Measurements from ENCODE around the gene FUT1.
"Not testable (repeated sequence)": the region's sequence is repeated elsewhere in the genome, so short reads cannot be mapped to it uniquely, and the experiment has no call there.

FUT1 gene

GRCh38 chr19:48752496-48753365 is at the start of gene FUT1:
FUT1 (minus strand) TSS chr19:48752641; CDS start chr19:48751281, 1,360 bp downstream.
- DNase-seq (ENCODE audit: low spot score), result no peak

GRCh38 chr19:48799358-48800300 is 47.2 kb upstream of the FUT1 start:
- DNase-seq (ENCODE audit: low spot score), result no peak

- no peak for DNase-seq (ENCODE audit: low spot score)
Observed at GRCh38 chr19:48798937-48799336, 46.5 kb upstream of the FUT1 start.

- DNase-seq (ENCODE audit: low spot score), result no peak
Observed at GRCh38 chr19:48797103-48797502, 44.7 kb upstream of the FUT1 start.

- no peak for DNase-seq (ENCODE audit: low spot score)
Observed at GRCh38 chr19:48796298-48797083, 44.0 kb upstream of the FUT1 start.

- DNase-seq (ENCODE audit: low spot score), result no peak
Observed at GRCh38 chr19:48795685-48796070, 43.2 kb upstream of the FUT1 start.

GRCh38 chr19:48795055-48795684 is 42.7 kb upstream of the FUT1 start:
- DNase-seq (ENCODE audit: low spot score), result peak; percentile 88

- no peak for DNase-seq (ENCODE audit: low spot score)
Observed at GRCh38 chr19:48794291-48794690, 41.9 kb upstream of the FUT1 start.

- no peak for DNase-seq (ENCODE audit: low spot score)
Observed at GRCh38 chr19:48793271-48793670, 40.8 kb upstream of the FUT1 start.

GRCh38 chr19:48787331-48787730 is 34.9 kb upstream of the FUT1 start:
- DNase-seq (ENCODE audit: low spot score), result not testable (repeated sequence)

- DNase-seq (ENCODE audit: low spot score), result not testable (repeated sequence)
Observed at GRCh38 chr19:48786422-48786821, 34.0 kb upstream of the FUT1 start.

- no peak for DNase-seq (ENCODE audit: low spot score)
Observed at GRCh38 chr19:48784527-48784926, 32.1 kb upstream of the FUT1 start.

- DNase-seq (ENCODE audit: low spot score), result no peak
Observed at GRCh38 chr19:48780631-48781391, 28.4 kb upstream of the FUT1 start.

- DNase-seq (ENCODE audit: low spot score), result no peak
Observed at GRCh38 chr19:48779636-48780035, 27.2 kb upstream of the FUT1 start.

- no peak for DNase-seq (ENCODE audit: low spot score)
Observed at GRCh38 chr19:48777720-48778119, 25.3 kb upstream of the FUT1 start.

- DNase-seq (ENCODE audit: low spot score), result no peak
Observed at GRCh38 chr19:48777139-48777538, 24.7 kb upstream of the FUT1 start.

- DNase-seq (ENCODE audit: low spot score), result no peak
Observed at GRCh38 chr19:48772503-48772953, 20.1 kb upstream of the FUT1 start.

- no peak for DNase-seq (ENCODE audit: low spot score)
Observed at GRCh38 chr19:48770734-48771472, 18.5 kb upstream of the FUT1 start.

- DNase-seq (ENCODE audit: low spot score), result no peak
Observed at GRCh38 chr19:48770266-48770665, 17.8 kb upstream of the FUT1 start.
